Activated CD4-positive, alpha-beta T cell treated with anti-CD3 and anti-CD28 coated beads for 1 hour (primary cell): ENCODE results near the gene GPC6.

Source experiments
- DNase-seq: peaks from one replicate; pipeline ENCODE4 v3.0.0-alpha.2; 2020

GPC6 gene

DNA sequence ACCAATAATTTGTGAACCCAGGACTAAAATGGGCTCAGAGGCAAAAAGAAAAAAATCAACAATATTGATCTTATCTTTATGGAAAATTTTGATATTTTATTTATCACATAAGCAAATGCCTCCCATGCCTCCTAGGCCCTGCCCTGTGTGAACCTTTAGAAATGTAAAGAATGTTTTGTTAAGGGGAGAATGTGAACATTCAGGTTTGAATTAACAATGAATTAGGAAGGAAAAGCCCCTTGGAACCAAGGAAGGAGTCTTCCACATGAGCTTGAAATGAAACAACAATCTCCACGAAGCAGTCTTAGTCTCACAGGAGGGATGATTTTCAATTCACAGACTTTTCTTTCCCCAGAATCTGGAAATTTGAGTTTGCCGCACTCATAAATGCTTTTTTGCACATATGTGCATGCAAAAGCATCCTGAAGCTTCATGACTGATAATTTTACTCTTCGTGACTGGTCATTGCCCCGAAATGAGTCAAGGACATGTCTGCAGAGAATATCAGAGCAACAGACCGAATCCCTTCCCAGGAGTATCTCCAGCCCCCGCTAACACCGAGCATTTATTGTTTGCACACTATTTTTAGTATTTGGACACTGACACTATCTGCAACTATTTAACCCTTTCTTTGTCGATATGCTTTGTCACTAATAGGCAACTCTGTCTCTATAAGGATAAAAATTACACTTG lies 1117.7 kb downstream of the GPC6 start:
- no peak for DNase-seq

DNA sequence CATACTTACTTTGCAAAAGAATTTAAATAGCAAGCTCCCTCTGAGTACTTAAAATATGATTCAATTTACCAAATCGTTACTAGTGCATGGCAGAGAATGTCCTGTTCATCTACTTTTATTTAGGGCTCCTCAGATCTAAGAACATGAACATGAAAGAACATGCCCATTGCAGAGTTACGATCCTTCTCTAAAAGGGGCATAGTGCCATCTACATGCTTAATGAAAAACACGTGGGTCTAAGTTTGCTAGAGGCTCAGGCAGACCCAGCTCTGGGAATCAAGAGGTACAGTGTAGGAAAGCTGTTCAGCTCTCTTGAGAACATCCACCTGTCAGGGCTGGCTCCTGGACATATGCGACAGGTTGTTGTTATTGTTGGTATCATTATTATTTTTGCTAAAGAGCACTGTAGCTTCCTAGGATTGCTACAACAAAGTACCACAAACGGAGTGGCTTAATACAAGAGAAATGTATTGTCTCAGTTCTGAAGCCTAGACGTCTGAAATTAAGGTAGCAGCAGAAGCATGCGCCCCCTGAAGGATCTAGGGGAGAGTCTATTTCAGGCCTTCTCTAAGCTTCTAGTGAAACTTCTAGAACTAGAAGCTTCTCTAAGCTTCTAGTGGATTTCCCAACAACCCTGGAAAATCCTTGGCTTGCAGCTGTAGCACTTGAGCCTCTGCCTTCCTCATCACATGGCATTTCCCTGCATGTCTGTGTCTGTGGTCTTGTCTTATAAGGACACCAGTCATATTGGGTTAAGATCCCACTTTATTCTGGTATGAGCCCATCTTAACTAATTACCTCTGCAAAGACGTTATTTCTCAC lies 1119.0 kb downstream of the GPC6 start:
- DNase-seq = no peak

DNA sequence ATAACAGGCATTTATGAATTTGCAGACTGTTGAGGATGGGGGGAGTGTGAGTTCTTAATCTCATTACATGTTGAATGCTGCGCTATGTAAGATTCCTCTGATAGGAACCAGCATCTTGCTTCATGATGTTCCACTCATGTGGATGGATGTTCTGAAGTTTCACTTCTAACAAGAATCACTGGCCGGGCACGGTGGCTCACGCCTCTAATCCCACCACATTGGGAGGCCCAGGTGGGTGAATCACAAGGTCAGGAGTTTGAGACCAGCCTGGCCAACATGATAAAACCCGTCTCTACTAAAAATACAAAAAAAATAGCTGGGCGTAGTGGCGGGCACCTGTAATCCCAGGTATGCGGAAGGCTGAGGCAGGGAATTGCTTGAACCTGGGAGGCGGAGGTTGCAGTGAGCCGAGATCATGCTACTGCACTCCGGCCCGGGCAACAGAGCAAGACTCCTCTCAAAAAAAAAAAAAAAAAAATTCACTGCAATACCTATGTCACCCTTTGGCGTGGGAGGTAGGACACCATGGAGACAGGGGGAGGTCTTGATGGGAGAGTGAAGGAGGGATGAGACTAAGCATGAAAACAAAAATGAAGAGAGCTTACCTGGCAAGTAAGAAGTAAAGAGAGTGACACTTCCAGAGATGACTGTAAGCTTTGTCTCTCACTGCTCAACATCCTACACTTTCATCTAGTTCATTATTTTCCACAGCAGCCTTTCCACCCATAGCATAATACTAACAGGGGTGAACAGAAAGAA lies 1119.8 kb downstream of the GPC6 start:
- no peak for DNase-seq

DNA sequence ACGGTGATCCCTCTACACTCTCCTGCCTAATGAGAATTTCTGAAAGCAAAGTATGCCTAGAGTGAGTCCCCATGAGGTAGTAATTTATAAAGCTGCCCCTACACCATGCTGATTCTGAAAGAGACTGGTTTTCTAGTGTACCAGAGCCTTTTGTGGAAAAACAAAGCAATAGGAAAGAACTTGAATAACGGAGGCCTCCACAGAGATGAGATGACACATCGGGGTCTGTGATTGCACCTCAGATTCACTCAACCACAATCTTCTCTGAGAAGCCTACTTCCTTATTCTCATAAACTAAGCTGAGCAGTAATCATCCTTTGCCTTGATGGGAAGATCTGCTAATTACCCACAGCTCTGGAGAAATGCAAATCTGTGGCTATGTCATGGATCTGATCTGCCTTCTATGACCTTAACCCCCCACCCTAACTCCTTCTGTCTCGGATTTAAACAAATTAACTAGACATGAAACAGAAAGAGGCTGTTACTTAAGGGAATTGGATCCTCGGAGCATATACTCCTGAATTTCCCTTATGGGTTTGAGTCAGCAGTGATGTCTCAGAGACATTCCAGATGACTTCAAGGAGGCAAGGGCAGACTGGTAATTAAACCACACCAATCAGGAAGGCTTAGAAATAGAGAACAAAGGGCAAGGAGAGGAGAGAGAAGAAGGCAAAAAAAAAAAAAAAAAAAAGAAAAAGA lies 1124.8 kb downstream of the GPC6 start:
- DNase-seq = no peak

DNA sequence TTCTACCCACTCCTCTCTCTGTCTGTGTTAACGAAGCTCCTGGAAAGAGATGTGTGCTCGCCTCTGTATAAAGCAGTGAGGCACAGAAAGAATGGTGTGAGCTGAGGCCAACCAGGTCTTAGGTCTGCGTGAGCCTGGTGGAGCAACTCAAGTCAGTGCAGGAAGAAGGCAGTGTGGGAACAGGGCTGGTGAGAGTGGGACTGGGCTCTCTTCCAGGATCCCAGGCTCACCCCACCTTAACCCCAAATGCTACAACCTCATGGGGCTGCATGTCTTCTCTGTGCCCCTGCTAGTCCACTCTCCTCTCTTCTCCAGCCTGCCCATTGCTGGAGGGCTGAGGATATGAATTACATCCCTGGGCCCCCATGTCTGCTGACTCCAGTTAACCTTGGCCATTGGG lies 1125.5 kb downstream of the GPC6 start:
- DNase-seq = no peak

DNA sequence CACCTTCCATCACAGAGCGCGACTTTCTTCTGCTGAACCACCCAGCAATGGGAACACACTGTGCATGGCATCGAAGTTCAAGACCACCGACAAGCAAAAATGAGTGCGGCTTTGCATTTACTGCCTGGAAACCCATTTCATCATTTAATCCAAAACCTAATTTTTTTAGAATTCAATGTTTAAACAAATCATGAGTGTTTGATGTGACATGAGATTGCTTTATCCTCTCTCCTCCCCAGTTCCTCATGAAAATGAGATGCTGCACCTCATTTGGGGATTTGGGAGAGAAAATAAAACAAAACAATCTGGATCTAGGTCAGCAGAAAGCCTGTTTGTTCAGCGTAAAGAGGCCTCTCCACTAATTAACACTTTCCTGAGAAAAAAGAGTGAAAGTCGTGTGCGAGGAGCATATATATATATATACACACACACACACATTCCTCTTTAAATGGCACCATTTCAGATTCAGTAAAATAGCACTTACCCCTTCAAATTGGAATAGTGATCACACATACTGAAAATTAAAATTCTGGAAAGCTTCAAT lies 1126.6 kb downstream of the GPC6 start:
- DNase-seq = no peak

DNA sequence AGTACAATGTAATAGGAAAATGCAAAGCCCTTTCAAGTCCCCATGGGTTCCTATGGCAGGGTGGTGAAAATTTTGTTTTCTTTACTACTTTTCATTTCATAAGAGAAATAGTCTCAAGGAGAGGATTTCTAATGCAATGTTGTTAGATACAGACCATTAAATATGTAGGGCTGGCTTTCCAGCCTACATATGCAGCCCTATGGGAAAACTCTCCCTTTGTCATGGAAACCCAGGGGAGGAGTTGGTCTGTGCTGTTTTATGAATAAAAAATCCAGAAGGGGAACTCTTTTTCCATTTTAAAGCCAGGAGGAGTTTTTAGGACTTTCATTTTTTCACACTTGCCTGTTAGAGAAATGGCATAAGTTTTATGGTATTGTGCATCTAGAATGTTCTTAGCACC lies 1133.3 kb downstream of the GPC6 start:
- no peak for DNase-seq

DNA sequence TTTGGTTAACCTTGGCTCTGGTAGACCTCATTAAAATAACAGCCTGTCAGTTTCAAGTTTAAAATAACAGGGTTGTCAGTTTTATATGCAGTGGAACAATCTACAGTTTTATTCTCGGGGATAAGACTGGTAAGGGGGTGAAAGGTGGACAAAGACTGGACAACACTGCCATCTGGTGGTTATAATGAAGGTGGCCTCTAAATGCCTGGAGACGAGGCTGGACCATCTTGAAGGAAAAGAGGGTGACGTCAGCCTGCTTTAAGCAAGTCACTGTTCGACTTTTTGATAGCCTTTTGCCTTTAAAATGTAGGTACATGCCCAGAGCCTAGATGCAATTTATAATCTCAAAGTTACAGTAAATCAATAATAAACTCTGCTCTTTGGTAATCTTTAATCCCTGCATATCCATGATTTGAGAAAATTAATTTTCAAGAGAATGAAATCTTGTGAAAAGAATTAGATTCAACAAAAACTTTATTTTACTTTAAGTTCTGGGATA lies 1135.9 kb downstream of the GPC6 start:
- DNase-seq = peak; percentile 45

DNA sequence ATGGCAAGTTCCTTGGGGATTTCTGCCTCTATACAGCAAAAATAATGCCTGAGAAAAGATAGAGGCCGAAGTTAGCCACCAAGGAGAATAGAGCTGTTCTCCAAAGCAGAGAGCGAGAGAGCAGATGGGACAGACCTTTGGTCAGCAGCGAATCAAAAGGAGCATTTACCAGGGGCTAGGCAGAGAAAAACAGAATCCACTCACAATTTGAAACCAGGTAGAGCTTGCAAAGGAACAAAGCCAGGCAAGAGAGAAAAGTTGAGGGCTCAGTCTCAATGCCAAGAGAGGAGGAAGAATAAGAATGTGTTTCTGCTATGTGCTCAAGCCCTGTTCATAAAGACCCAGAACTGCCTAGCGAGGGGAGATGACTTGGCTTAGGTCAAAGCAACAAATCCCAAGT lies 1140.1 kb downstream of the GPC6 start:
- no peak for DNase-seq

DNA sequence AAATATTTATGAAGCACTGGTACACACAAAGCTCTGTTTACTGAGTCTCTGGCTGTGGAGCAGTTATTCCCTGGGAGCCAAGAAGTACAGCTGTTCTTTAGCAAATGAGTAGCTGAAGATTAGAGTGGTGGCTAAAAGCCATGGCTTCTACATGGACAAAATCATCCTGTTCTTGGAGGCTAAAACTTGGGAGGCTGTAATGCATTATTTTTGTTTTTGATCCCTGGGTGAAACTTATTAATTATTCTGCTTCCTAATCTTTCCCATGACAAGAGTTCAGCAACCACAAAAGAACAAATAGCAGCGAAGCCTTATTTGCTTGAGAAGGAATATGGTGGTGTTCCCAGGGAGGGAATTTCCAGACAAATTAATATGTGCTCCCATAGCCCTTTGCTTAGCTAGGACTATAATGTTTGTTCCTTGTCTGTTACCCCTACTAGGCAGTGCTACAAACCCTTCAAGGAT lies 1143.4 kb downstream of the GPC6 start:
- DNase-seq = no peak

DNA sequence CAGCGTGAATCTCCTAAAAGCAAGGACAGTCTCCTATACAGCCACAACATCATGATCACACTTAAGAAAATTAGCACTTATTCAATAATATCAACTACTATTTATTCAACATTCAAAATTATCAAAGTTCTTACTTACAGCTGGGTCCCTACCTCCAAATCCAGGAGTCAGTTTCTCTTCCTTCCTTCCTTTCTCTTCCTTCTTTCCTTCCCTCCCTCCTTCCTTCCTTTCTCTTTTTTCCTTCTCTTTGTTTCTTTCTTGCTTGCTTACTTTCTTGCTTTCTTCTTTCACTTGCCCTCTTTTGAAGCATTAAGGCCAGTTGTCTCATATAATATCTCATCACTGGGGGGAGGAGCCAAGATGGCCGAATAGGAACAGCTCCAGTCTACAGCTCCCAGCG lies 1145.2 kb downstream of the GPC6 start:
- DNase-seq = no peak

DNA sequence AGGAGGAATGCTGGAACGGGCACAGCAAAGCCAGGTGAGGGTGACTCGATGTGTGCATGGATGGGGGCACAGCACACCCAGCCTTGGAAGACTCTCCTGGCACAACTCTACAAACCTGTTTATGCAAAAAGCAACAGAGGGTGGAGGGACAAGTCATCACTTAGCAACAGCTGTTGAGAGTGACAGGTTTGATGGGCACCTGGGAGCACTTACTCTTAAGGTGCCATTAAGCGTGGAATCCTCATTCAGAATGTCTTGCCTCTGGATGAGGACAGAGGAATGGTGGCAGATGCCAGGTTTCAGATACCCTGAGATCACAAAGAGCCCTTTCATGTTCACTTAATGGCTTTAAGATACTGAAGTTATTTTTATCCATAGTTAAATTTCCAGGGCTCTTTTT lies 1155.9 kb downstream of the GPC6 start:
- no peak for DNase-seq

DNA sequence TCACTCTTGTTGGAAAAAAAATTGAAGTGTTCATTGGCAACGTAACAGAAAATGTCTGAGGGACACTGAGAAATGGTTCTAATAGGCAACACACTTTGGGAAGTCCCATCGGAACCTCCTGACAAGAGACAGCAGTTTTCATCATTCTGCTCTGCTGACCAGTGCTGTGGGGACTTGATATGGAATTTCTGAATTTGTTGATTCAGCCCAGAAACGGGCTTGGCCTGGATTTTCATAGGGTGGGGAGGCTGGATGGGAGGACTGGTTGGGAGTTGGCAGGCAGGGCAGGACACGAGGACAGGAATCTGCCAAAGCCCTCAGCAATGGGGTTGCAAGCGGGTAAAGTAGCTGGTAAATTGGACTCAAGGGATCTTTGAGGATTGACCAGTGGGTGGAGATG lies 1156.4 kb downstream of the GPC6 start:
- no peak for DNase-seq

DNA sequence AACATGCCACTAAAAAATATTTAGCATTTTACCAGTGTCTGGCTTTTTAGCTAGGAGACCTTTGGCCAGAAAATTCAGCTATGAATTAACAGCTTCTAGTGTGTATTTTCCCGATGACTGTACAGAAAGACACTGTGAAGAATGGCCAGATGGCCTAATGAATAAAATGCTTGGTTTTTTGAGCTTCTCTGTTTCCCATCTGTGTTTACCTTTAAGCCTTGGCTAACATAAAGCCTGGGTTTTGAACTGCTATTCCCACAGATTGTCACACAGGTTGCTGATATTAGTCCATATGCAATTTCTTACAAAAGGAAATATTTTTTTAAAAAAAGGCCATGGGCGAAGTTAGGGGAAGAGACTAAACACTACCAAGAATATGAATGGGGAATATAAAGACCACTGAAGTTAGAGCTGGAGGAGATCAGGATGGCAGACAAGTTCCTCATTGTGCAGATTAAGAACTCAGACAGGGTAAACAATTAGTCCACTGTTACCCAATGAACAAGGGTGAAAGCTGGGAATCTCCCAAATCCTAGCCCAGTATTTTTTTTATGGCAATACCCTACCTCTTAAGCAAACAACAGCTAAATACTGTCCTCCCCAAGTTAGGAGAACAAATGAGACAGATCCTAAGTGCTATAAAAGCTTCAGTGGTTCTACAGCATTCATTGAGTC lies 1157.8 kb downstream of the GPC6 start:
- DNase-seq = no peak

DNA sequence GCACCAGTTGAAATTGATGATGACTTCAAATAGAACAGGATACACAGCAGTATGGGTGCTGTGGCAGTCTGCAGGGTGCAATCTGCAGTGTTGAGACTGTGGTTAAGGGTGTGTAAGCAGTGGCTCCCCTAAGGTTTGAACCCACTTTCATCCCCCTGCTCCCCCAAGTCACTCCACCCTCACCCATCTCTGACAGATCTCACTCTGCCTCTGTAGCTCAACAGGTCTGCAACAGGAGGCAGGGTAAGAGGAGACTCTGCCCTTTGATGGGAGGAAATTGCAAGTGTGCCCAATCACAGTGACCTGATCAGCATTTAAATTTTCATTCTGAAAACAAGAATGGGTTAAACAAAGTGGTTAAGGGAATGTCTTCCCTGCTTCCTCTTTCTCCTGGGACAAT lies 1160.4 kb downstream of the GPC6 start:
- no peak for DNase-seq

DNA sequence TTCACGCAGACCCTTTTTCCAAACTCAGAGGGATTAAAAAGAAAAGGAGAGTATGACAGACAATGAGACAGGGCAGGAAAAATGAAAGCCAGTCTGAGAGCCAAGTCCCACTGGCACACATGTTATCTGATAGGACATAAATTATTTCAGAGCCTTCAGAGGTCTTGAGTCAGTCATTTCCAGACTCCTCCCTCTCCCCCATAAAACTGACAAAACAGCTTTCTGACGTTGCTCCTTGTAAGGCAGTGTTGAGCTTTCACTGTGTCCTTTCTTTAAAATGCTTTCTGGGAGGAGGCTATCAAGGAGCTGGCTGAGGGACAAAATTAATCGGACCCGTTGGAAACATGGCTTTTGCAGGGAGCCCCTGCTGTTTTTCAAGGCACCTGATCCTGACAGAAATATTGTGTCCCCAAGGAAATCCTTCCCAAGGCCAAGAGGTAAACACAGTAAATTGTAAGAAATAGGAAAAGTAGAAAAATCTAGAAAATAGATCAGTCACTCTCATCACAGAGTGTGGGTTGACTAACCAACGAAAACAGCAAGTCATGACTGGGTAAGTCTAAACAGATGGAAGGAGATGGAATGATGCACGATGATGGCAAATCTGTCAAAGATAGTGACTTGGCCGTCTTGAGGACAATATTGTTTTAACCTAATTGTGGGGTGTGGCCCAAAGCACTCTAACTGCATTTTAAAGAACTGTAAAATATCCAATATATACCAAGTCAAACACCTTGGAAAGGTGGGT lies 1163.2 kb downstream of the GPC6 start:
- no peak for DNase-seq

DNA sequence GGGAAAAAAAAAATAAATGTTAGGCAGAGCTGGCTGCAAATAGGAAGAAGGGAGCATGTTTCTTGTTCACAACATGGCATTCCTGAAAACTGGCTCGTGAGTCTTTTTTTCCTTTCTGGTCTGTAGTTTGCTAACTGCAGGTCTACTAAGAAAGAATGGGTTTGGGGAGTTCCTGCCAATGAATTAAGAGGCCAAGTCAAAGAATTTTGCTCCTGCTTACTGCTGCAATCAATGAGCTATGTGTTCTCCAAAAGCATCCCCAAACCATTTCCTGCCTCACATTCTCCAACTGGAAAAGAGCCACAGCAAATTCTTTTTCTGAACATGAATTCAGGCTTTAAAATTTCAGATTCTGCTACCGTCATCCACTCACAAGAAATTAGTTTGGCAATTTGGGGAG lies 1164.3 kb downstream of the GPC6 start:
- DNase-seq = no peak

DNA sequence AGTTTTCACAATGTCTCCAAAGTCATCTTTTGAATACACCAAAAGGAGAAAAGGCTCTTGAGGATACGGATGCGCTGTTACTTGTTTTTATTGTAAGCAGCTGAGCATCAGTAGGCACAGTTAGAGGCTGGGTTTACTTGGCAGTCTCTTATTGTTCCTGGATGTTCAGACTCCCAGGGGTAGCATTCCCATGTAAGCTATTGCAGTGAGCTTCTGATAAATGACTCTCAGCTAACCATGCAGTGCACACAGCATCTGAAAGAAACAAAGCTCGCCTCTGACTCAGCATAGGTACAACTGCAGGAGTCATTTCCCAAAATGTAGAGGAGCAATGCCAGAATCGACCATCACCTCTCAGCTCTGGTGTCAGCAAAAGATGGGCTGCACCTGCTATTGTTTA lies 1168.1 kb downstream of the GPC6 start:
- no peak for DNase-seq

DNA sequence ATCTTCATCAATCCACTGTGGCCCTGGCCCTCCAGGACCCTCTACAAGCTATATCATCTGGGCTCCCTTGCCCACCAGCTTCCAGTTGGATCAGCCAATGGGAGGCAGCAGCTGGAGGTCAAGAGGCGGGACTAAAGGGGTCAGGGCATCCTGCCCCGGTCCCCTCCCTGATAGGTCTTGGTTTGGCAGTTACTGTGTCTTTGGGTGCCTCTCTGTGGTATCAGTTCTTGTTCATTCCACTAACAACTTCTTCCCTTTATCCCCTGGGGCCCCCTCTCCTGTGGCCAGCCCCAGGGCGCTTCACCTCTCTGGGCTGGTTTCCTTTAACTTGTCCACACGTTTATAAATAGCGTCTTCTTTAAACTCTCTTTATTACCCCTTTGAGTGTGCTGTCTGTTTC lies 1169.3 kb downstream of the GPC6 start:
- DNase-seq = no peak

DNA sequence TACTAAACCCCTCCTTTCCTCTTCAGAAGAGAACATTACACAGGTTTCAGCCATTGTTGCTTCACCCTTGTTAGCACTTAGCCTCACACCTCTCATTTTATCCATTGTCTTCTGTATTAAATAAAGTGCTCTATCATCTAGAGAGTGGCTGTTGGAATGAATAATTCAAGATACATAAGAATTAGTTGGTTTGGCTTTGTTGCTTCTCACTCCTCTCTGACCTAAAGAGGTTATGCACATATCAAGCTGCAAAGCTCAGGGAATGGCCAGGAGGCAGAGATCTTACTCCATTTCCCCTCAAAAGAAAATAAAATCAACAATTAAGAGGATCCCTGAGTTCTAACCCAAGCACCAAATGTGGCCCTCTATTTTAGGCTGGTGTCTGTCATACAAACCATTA lies 1173.2 kb downstream of the GPC6 start:
- no peak for DNase-seq

DNA sequence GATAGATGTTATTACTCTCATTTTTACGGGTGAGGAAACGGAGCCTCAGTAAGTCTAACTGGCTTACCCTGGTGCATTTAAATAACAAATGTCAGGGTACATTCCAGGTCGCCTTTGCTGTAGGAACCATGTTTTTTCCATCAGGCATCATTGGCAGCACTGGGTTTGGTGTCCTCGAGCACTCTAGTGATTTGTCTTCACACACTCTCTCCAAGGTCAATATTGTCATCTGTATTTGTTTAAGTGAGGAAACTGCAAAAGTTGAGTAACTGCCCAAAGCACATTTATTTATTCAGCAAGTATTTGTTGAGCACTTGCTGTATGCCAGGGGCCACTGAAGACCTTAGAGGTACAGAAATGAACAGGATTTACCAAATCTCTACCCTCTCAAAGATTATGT lies 1174.3 kb downstream of the GPC6 start:
- no peak for DNase-seq
